Activated T-cell treated with anti-CD3 and anti-CD28 coated beads, Interleukin-2, amount 50 U/mL, for 1 hour (primary cell): ENCODE data around the gene RPL26.
"Not testable (repeated sequence)": the region's sequence is repeated elsewhere in the genome, so short reads cannot be mapped to it uniquely, and the experiment has no call there.

Experiments
- DNase-seq: peaks from one replicate; pipeline ENCODE4 v3.0.0-alpha.2; 2020

RPL26 gene

GRCh38 chr17:8383143-8383822 lies at the start of gene RPL26:
RPL26 (minus strand) TSS chr17:8383193; CDS start chr17:8382310, 883 bp downstream.
- peak; percentile 94 for DNase-seq

DNA sequence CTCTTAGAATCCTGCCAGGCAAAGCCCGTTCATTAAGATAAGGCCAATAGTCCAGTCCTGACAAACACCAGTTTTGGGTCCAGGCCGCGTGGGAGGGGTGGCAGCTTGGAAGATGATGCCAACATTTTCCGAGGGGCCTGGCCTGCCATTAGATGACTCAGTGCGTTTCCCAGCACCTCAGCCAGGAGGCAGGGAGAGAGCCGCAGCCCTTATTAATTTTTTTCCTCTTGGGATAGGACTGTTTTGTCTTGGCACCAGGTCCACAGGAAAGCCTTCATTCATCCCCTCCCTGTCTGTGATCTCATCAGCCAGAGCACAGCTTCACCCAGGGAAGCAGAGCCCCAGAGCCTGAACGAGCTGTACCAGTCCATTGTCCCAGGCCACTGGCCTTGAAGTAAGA lies 48.0 kb upstream of the RPL26 start:
- no peak for DNase-seq

DNA sequence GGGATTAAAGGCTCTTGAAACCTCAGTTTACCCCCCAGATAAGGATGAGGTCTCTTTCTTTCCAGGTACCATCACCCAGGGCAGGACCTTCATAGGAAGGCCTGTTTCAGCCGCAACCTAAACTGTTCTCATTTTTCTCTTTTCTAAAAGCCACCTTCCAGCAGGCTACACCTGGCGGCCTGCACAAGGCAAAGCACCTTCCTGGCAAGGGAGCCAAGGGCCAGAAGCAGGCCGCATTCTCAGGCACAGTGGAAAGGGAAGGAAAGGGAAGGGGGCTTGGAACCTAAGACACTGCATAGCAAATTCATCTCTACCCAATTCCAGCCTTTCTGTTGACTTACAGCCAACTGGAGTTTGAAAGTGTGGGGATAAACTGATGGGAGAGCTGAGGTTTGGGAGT lies 43.8 kb upstream of the RPL26 start:
- DNase-seq = no peak

DNA sequence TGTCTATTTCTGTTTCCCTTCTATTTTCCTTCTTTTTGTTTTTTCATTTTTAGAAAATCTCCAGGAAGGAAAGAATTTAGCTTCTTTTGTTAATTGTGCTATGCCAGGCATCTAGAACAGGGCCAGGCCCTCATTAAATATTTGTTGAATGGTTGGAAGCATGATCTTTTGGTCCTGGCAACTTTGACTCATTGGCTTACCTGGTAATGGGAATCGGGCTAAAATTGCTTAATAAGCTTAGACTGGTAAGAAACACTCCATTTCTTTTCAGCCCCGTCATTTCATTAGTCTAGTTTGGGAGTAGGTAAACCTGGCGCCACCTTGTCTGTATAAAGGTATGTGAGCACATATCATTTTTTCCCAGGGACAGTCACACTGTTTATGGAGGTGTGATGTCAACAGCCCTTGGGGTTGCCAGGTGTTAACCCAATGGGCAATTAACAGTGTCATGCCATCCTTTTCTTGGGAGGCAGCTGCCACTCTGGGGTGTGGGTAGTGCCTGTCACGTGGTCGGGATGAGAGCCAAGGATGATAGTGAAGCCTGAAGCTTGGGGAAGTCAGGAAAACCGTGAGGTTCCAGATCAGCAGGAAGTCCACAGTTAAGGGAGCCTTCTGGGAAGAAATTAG lies 43.2 kb upstream of the RPL26 start:
- no peak for DNase-seq

DNA sequence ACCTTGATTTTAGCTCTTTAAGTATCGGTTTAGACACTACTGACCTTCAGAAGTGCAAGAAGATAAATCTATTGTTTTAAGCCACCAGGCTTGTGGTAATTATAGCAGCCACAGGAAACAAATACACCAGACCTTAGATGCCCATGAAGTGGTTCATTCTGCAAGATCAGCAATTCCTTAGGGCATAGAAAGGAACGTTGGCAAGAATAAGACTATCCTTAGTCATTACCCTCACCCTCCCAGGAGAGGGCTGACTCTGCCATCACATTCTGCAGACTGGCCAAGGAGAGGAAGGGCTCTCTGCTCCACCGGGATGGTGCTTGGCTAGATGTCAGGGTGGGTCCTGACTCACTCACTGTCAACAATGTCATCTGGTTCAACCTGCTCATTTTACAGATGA lies 38.6 kb upstream of the RPL26 start:
- DNase-seq = no peak

- DNase-seq = no peak
Observed at GRCh38 chr17:8420041-8420934, 37.3 kb upstream of the RPL26 start.

GRCh38 chr17:8419305-8419704 lies 36.3 kb upstream of the RPL26 start:
- DNase-seq = no peak

DNA sequence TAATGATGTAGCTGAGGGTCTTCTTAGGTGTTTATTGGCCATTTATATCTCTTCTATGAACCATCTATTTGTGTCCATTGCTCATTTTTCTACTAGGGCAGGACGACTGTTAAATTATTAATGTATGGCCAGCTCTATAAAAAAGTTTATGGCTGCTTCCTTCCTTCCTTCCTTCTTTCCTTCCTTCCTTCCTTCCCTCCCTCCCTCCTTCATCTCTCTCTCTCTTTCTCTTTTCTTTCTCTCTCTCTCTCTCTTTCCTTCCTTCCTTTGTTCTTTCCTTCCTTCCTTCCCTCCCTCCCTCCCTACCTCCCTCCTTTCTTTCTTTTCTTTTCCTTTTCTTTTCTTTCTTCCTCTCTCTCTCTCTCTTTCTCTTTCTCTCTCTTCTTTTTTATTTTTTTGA lies 35.5 kb upstream of the RPL26 start:
- no peak for DNase-seq

- DNase-seq = no peak
Observed at GRCh38 chr17:8417806-8418205, 34.8 kb upstream of the RPL26 start.

DNA sequence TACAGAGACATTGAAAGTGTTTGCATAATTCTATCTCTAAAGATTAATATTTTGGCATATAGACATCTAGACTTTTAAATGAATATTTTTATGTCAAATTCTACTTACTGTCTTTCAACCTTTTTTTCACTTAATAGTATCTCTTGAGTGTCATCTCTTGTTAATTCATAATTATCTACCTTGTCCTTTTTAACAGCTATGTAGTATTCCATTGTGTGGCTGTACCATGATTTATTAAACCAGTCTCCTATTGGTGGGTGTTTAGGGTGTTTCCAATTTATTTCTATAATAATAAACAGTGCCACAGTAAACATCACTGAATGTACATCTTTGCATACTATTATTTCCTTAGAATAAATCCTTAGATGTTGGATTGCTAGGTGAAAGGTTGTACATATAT lies 30.9 kb upstream of the RPL26 start:
- DNase-seq = no peak

- DNase-seq = no peak
Observed at GRCh38 chr17:8413328-8413727, 30.3 kb upstream of the RPL26 start.

GRCh38 chr17:8412089-8412488 lies 29.1 kb upstream of the RPL26 start:
- no peak for DNase-seq

DNA sequence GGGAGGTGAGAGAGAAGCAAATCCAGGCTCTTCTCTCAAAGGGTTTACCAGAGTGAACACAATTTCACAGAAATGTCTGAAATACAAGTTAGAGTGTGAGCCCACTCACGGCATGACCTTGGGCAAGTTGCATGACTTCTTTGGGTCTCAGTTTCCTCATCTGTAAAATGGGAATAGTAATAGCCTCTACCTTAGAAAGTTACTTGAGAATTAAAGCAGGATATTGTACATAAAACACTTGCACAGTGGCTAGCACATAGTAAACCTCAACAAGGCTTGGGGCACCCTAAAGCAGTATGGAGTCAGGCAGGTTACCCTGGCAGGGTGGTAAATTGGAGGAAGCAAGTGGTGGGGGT lies 27.9 kb upstream of the RPL26 start:
- no peak for DNase-seq

- DNase-seq = peak; percentile 78
Observed at GRCh38 chr17:8409966-8410882, 27.2 kb upstream of the RPL26 start.

DNA sequence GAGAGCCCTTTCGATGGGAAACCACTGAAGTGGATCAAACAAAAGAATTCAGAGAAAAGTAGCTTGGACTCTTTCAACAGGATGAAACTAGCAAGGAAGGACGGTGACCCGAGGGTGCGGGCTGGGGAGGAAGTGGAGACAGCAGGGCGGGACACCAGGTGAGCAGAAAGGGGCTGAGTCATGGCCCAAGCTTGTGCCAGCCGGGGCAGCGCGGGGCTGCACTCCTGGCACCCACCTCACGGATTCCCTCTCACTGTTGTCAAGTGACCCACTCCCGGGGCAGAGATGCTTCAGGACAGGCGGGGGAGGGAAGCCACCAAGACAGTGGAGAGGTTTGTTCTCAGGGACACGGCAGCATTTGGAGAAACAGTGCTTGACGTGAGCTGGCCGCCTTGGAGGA lies 25.4 kb upstream of the RPL26 start:
- DNase-seq = no peak

- DNase-seq = no peak
Observed at GRCh38 chr17:8406174-8406573, 23.2 kb upstream of the RPL26 start.

GRCh38 chr17:8405499-8406016 lies 22.6 kb upstream of the RPL26 start:
- no peak for DNase-seq

DNA sequence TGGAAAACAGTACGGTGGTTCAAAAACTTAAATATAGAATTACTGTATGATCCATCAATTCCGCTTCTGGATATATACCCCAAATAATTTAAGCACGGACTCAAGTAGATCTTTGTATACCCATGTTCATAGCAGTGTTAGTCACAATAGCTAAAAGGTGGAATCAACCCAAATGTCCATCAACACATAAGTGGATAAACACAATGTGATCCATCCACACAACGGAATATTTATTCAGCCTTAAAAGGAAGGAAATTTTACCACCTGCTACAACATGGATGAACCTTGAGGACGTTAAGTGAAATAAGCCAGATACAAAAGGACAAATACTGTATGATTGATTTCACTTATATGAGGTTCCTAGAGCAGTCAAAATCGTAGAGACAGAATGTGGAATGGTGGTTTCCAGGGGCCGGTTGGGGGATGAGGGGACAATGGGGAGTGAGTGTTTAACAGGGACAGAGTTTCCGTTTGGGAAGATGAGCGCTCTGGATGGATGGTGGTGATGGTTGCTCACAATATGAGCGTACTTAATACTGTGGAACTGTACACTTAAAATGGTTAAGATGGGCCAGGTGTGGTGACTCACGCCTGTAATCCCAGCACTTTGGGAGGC lies 20.0 kb upstream of the RPL26 start:
- no peak for DNase-seq

- DNase-seq = no peak
Observed at GRCh38 chr17:8401107-8401506, 18.1 kb upstream of the RPL26 start.

- DNase-seq = no peak
Observed at GRCh38 chr17:8398980-8399379, 16.0 kb upstream of the RPL26 start.

- no peak for DNase-seq
Observed at GRCh38 chr17:8397636-8398035, 14.6 kb upstream of the RPL26 start, which contains the start of gene RNF222. RNF222 (minus strand) TSS chr17:8397827; CDS start chr17:8393461, 4,366 bp downstream.

- not testable (repeated sequence) for DNase-seq
Observed at GRCh38 chr17:8394497-8394896, 11.5 kb upstream of the RPL26 start.
